GM12878 (cell line): ENCODE results near the gene DENND1A. TPM values are rescaled to one million over a fixed set of nuclear protein-coding genes. Genes with fewer than 3 reads are reported as not detected.

Experiments
- ATF3 ChIP-seq: IDR thresholded peaks from 2 replicates; pipeline ENCODE4 v1.6.1; 2011; ENCODE audit warnings: low read depth, mild to moderate bottlenecking, low read length, moderate library complexity, borderline replicate concordance; ENCODE audit errors: extremely low read depth
- CBX5 ChIP-seq: sonication (generic); IDR thresholded peaks from 2 replicates; pipeline ENCODE4 v1.6.1; 2016; ENCODE audit warnings: low read depth, moderate library complexity, mild to moderate bottlenecking, inconsistent platforms
- CTCF ChIP-seq, 3 experiments: IDR thresholded peaks in 2 of 3; conservative IDR thresholded peaks in 1 of 3; 2 replicates each; pipeline ENCODE4 v1.5.1; 2011; ENCODE audit warnings: low read depth in 3 of 3, low read length in 3 of 3, mild to moderate bottlenecking in 3 of 3, control low read depth in 2 of 3, moderate library complexity in 2 of 3, inconsistent platforms in 1 of 3, mixed read lengths in 1 of 3; ENCODE audit not compliant: control insufficient read depth in 2 of 3, insufficient read depth in 1 of 3; ENCODE audit errors: extremely low read depth in 1 of 3
- CUX1 ChIP-seq: IDR thresholded peaks from 2 replicates; pipeline ENCODE4 v1.6.1; 2012; ENCODE audit warnings: improper control_type of control experiment, low read depth, low read length; ENCODE audit not compliant: insufficient replicate concordance
- IRF5 ChIP-seq: fragments of 450-650 bp; IDR thresholded peaks from 2 replicates; pipeline ENCODE4 v1.6.1; 2017; ENCODE audit warnings: borderline replicate concordance
- SMARCA5 ChIP-seq: fragments of 450-650 bp; IDR thresholded peaks from 2 replicates; pipeline ENCODE4 v1.6.1; 2017; ENCODE audit warnings: mild to moderate bottlenecking
- SREBF2 ChIP-seq: IDR thresholded peaks from 2 replicates; pipeline ENCODE4 v1.6.1; 2012; ENCODE audit warnings: mild to moderate bottlenecking, low read length
- ZBTB11 ChIP-seq: fragments of 450-650 bp; formaldehyde crosslinking; IDR thresholded peaks from 2 replicates; pipeline ENCODE4 v1.5.0; 2022; ENCODE audit warnings: mild to moderate bottlenecking, missing genetic modification characterization
- polyA plus RNA-seq, 11 experiments: library from polyadenylated mRNA; depleted of rRNA in 4 of 11; unstranded in 6 of 11; stranded (reverse) in 5 of 11; fragments of >200 nt; fragmentation: Nextera tagmentation in 4 of 11; fragmentation: Illumina TruSeq in 1 of 11; extraction: Ambion mirVana in 4 of 11; extraction: Trizol in 1 of 11; gene quantifications; 1 replicate in 1 of 11; 2 replicates in 10 of 11; pipeline versions ENCODE4 v1.2.1 to v1.2.3, GENCODE V29; 2011 to 2016; ENCODE audit warnings: inconsistent platforms in 2 of 11, missing spikeins in 2 of 11, low read depth in 1 of 11
- total RNA-seq, 4 experiments: library from RNA; depleted of rRNA in 3 of 4; stranded (reverse); fragments of >200 nt in 3 of 4; fragmentation: Illumina TruSeq in 1 of 4; extraction: Trizol in 1 of 4; gene quantifications; 2 replicates each; pipeline versions ENCODE4 v1.2.1 to v1.2.3, GENCODE V29; 2013 to 2021
- TF ChIP-seq, protein P1 (sequence below): fragments of 450-650 bp; IDR thresholded peaks from 2 replicates; pipeline ENCODE4 v1.6.1; 2017; ENCODE audit warnings: low read depth, mild to moderate bottlenecking, moderate library complexity

The DENND1A gene
- total and polyA plus RNA-seq, 10 of the 15 experiments (the other 5 are each of a cell fraction or from before 2014, with no cell fraction given), result 14.1 to 48.6 (median 35.2) TPM

- no peak for TF ChIP-seq ZBTB11
- no peak for TF ChIP-seq SMARCA5
- no peak for TF ChIP-seq CTCF (IDR thresholded peaks at IDR 0.05 in 2 of 3, conservative IDR thresholded peaks at IDR 0.05 in 1 of 3; ENCODE audit: control insufficient read depth in 2 of 3, extremely low read depth in 1 of 3, insufficient read depth in 1 of 3, low read depth in 3 of 3, low read length in 3 of 3)
- TF ChIP-seq, protein P1, sequence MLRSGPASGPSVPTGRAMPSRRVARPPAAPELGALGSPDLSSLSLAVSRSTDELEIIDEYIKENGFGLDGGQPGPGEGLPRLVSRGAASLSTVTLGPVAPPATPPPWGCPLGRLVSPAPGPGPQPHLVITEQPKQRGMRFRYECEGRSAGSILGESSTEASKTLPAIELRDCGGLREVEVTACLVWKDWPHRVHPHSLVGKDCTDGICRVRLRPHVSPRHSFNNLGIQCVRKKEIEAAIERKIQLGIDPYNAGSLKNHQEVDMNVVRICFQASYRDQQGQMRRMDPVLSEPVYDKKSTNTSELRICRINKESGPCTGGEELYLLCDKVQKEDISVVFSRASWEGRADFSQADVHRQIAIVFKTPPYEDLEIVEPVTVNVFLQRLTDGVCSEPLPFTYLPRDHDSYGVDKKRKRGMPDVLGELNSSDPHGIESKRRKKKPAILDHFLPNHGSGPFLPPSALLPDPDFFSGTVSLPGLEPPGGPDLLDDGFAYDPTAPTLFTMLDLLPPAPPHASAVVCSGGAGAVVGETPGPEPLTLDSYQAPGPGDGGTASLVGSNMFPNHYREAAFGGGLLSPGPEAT, result no peak
- no peak for TF ChIP-seq CUX1
- TF ChIP-seq CBX5, result no peak
- TF ChIP-seq IRF5, result no peak
- no peak for TF ChIP-seq SREBF2
- TF ChIP-seq ATF3, result no peak
Observed at GRCh38 chr9:123495731-123496130, 434.2 kb downstream of the DENND1A start (continued).
